Astrocyte (in vitro differentiated cells and primary cell): ENCODE results near the gene FOXA1. TPM values are rescaled to one million over a fixed set of nuclear protein-coding genes. Genes with fewer than 3 reads are reported as not detected.

Source experiments
- DNase-seq: peaks from one replicate; pipeline ENCODE4 v3.0.0-alpha.2; 2010; ENCODE audit warnings: low read depth
- FAIRE-seq: peaks from 2 replicates; lab custom pipeline; 2011; peaks lifted over from hg19 to GRCh38; lab: Jason Lieb, UNC
- H2AFZ ChIP-seq: 2 replicates; pipeline ENCODE4 v1.6.0; 2012; ENCODE audit warnings: low read depth, low read length, inconsistent platforms
- H3K27ac ChIP-seq: 2 replicates; pipeline ENCODE4 v1.5.1; 2011; ENCODE audit warnings: low read depth, low read length, inconsistent platforms
- H3K27me3 ChIP-seq: 2 replicates; pipeline ENCODE4 v1.6.0; 2011; ENCODE audit warnings: low read length, inconsistent platforms; ENCODE audit not compliant: insufficient read depth
- H3K36me3 ChIP-seq: 2 replicates; pipeline ENCODE4 v1.5.1; 2011; ENCODE audit warnings: low read length, inconsistent platforms; ENCODE audit not compliant: insufficient read depth
- H3K4me1 ChIP-seq: 2 replicates; pipeline ENCODE4 v1.5.1; 2011; ENCODE audit warnings: low read length, inconsistent platforms; ENCODE audit not compliant: insufficient read depth
- H3K4me2 ChIP-seq: 2 replicates; pipeline ENCODE4 v1.6.0; 2012; ENCODE audit warnings: low read length, inconsistent platforms
- H3K4me3 ChIP-seq: 2 replicates; pipeline ENCODE4 v1.5.1; 2011; ENCODE audit warnings: low read depth, mild to moderate bottlenecking, low read length, inconsistent platforms; ENCODE audit not compliant: insufficient read depth
- H3K79me2 ChIP-seq: 2 replicates; pipeline ENCODE4 v1.6.0; 2012; ENCODE audit warnings: mild to moderate bottlenecking, low read length, inconsistent platforms; ENCODE audit not compliant: insufficient read depth
- H3K9ac ChIP-seq: 2 replicates; pipeline ENCODE4 v1.6.0; 2012; ENCODE audit warnings: mild to moderate bottlenecking, low read length, inconsistent platforms
- H3K9me3 ChIP-seq: 2 replicates; pipeline ENCODE4 v1.5.1; 2012; ENCODE audit warnings: low read depth, mild to moderate bottlenecking, low read length, inconsistent platforms; ENCODE audit not compliant: insufficient read depth
- H4K20me1 ChIP-seq: 2 replicates; pipeline ENCODE4 v1.6.0; 2012; ENCODE audit warnings: low read length, inconsistent platforms; ENCODE audit not compliant: insufficient read depth
- H3K27ac Mint-ChIP-seq: one replicate; pipeline ENCODE4 v1.8.0; 2021; ENCODE audit warnings: mild to moderate bottlenecking, mixed read lengths; ENCODE audit not compliant: unreplicated experiment
- H3K27me3 Mint-ChIP-seq: one replicate; pipeline ENCODE4 v1.8.0; 2021; ENCODE audit warnings: low read depth, mixed read lengths; ENCODE audit not compliant: unreplicated experiment
- H3K36me3 Mint-ChIP-seq: one replicate; pipeline ENCODE4 v1.8.0; 2021; ENCODE audit warnings: low read depth, mixed read lengths; ENCODE audit not compliant: unreplicated experiment
- H3K4me1 Mint-ChIP-seq: one replicate; pipeline ENCODE4 v1.8.0; 2021; ENCODE audit warnings: low read depth, mixed read lengths; ENCODE audit not compliant: unreplicated experiment
- H3K4me3 Mint-ChIP-seq: one replicate; pipeline ENCODE4 v1.8.0; 2021; ENCODE audit warnings: mild to moderate bottlenecking, moderate library complexity, mixed read lengths; ENCODE audit not compliant: unreplicated experiment
- H3K9me3 Mint-ChIP-seq: one replicate; pipeline ENCODE4 v1.8.0; 2021; ENCODE audit warnings: mild to moderate bottlenecking, mixed read lengths; ENCODE audit not compliant: unreplicated experiment
- EZH2 ChIP-seq: IDR thresholded peaks from 2 replicates; pipeline ENCODE4 v1.6.1; 2012; ENCODE audit warnings: mild to moderate bottlenecking, low read length, inconsistent platforms; ENCODE audit not compliant: insufficient read depth
- total RNA-seq: library from RNA; stranded (reverse); gene quantifications from 2 replicates; pipeline ENCODE4 v1.2.1, GENCODE V29; 2021
- TF ChIP-seq, protein P1 (sequence below): IDR thresholded peaks from 2 replicates; pipeline ENCODE4 v1.5.1; 2011; ENCODE audit warnings: low read depth, mild to moderate bottlenecking, inconsistent platforms, low read length, moderate library complexity; ENCODE audit not compliant: insufficient read depth

Gene FOXA1
- total RNA-seq, 1 donor from 2014 or later, result 0.11 TPM

DNA sequence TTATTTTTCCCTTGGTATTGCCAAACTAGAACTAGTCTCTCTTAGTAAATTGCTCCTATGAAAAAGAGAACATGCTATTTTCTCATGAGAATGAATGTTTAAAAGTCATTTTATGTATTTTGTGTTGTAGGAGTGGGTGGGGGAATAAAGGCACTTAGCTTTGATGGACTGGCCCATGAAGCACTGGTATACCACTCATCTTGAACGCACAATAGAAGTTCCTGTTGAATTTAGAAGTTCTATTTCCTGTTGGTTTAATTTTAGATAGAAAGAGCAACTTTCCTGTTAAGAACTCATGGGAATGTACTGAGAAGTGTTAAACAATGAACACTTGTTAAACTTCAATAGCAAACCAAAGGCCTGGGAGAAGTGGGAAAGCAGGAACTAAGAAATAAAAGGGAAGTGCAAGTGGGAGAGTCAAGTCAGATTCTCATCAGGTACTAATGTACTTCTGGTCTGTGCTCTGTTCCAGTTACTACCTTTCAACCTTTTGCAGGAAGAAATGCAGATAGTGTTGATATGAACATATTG is 23.5 kb upstream of the FOXA1 start:
- no peak for DNase-seq
- TF ChIP-seq, protein P1, sequence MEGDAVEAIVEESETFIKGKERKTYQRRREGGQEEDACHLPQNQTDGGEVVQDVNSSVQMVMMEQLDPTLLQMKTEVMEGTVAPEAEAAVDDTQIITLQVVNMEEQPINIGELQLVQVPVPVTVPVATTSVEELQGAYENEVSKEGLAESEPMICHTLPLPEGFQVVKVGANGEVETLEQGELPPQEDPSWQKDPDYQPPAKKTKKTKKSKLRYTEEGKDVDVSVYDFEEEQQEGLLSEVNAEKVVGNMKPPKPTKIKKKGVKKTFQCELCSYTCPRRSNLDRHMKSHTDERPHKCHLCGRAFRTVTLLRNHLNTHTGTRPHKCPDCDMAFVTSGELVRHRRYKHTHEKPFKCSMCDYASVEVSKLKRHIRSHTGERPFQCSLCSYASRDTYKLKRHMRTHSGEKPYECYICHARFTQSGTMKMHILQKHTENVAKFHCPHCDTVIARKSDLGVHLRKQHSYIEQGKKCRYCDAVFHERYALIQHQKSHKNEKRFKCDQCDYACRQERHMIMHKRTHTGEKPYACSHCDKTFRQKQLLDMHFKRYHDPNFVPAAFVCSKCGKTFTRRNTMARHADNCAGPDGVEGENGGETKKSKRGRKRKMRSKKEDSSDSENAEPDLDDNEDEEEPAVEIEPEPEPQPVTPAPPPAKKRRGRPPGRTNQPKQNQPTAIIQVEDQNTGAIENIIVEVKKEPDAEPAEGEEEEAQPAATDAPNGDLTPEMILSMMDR, result no peak
- TF ChIP-seq EZH2, result no peak
- Mint-ChIP-seq H3K27me3 (peaks cover 28% of the 10 kb centered on the region), H3K4me3 (no peak overlapping the region), H3K4me1 (no peaks in the 10 kb centered on the region), H3K36me3 (no peaks in the 10 kb centered on the region), H3K27ac (no peak overlapping the region), H3K9me3 (peaks cover 13% of the 10 kb centered on the region)
- Histone ChIP-seq H2AFZ (no peak overlapping the region), H3K27me3 (no peaks in the 10 kb centered on the region), H3K36me3 (no peaks in the 10 kb centered on the region), H4K20me1 (no peaks in the 10 kb centered on the region), H3K9me3 (no peaks in the 10 kb centered on the region), H3K79me2 (no peaks in the 10 kb centered on the region), H3K4me3 (no peak overlapping the region), H3K9ac (no peak overlapping the region), H3K4me1 (peaks cover 8% of the 10 kb centered on the region), H3K4me2 (no peak overlapping the region), H3K27ac (no peak overlapping the region)
- no peak for FAIRE-seq

DNA sequence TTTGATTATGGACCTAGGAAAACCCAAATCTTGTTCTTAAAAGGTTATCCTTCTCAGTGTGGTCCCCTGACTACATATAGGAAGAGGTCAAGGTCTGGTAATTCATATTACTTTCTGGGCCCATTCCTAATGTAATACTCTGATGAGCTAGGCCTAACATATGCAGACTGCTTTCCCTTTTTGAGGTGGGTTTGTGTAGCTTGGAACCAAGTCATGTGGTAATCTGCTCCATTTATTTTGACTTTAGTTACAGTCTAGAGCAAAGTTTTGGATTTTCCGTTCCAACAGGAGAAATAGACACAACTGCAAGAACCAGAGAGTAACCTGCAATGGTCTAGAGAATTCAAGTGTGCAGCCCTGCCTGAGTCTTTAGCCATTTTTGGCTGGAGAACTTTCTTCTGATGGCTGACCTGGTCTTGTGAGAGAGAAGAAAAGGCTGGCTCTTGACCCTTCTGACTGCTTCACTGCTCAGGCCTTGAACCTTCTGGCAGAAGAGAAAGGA is 22.9 kb upstream of the FOXA1 start:
- Mint-ChIP-seq H3K36me3 (no peaks in the 10 kb centered on the region), H3K27ac (no peak overlapping the region)

DNA sequence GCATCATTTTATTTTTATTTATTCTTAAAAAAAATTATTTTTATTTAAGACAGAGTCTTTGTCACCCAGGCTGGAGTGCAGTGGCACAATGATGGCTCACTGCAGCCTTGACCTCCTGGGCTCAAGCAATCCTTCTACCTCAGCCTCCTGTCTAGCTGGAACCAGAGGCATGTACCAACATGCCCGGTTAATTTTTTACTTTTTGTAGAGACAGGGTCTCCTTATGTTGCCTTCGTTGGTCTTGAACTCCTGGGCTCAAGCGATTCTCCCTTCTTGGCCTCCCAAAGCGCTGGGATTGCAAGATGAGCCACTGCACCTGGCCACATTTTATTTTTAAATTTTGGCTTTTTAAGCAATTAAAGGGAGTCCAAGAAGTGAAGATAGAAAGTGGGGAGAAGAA is 21.8 kb upstream of the FOXA1 start:
- H3K4me1 ChIP-seq, result no peaks in the 10 kb centered on the region
- FAIRE-seq, result no peak
- no peak overlapping the region for H3K4me3 ChIP-seq
- Mint-ChIP-seq H3K27me3 (peaks cover 21% of the 10 kb centered on the region), H3K4me1 (no peaks in the 10 kb centered on the region), H3K4me3 (no peak overlapping the region), H3K9me3 (peaks cover 13% of the 10 kb centered on the region), H3K27ac (no peak overlapping the region), H3K36me3 (no peaks in the 10 kb centered on the region)
- H3K79me2 ChIP-seq, result no peaks in the 10 kb centered on the region
- no peak for DNase-seq
- no peaks in the 10 kb centered on the region for H3K9me3 ChIP-seq
- no peak overlapping the region for H3K27ac ChIP-seq
- H3K9ac ChIP-seq, result no peak overlapping the region
- peaks cover 3% of the 10 kb centered on the region for H3K27me3 ChIP-seq
- H3K36me3 ChIP-seq, result no peaks in the 10 kb centered on the region
- H4K20me1 ChIP-seq, result no peaks in the 10 kb centered on the region
- no peak for TF ChIP-seq EZH2
- TF ChIP-seq, protein P1, result no peak
- H3K4me2 ChIP-seq, result no peak overlapping the region
- no peak overlapping the region for H2AFZ ChIP-seq

More for the DNA sequence above, 22.9 kb upstream of the FOXA1 start:
- no peaks in the 10 kb centered on the region for H3K36me3 ChIP-seq
- FAIRE-seq, result no peak
- no peaks in the 10 kb centered on the region for H3K79me2 ChIP-seq
- H4K20me1 ChIP-seq, result no peaks in the 10 kb centered on the region
- no peak overlapping the region for H3K4me3 ChIP-seq
- no peaks in the 10 kb centered on the region for H3K27me3 ChIP-seq
- no peak overlapping the region for H2AFZ ChIP-seq
- H3K4me3 Mint-ChIP-seq, result no peak overlapping the region
- H3K9me3 Mint-ChIP-seq, result peaks cover 13% of the 10 kb centered on the region
- no peaks in the 10 kb centered on the region for H3K9me3 ChIP-seq
- no peak overlapping the region for H3K9ac ChIP-seq
- no peak overlapping the region for H3K27ac ChIP-seq
- H3K4me2 ChIP-seq, result no peak overlapping the region
- H3K4me1 ChIP-seq, result peaks cover 8% of the 10 kb centered on the region
- no peak for TF ChIP-seq EZH2
- TF ChIP-seq, protein P1, result no peak
- DNase-seq, result no peak
- H3K4me1 Mint-ChIP-seq, result no peaks in the 10 kb centered on the region
- H3K27me3 Mint-ChIP-seq, result peaks cover 22% of the 10 kb centered on the region
